HG03354 (cell line): ENCODE data around the gene ANAPC2.

Experiments used
- ATAC-seq: cut with Tn5 transposase; IDR thresholded peaks from one replicate; pipeline ENCODE4 v1.9.1; 2021; ENCODE audit warnings: mild to moderate bottlenecking; ENCODE audit not compliant: unreplicated experiment, poor library complexity, severe bottlenecking

ANAPC2 gene

DNA sequence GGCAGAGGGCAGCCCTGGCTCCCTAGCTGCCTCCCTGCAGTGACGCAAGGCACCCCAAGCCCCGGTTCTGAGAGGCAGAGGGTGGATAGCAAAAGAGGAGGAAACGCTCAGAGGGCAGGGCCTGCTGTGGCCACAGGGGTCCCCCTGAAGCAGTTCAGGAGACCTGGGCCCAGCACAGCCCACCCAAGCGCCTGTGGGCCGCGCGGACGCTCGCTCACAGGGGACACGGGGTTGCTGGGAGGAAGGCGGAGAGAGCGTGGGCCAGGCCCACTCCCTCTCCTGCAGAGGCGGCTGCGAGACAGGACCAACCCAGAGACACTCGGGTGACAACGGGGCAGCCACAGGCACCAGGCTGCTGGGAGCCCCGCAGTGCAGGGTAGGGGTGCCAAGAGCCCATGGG is 8.6 kb downstream of the ANAPC2 start:
- no peak for ATAC-seq

DNA sequence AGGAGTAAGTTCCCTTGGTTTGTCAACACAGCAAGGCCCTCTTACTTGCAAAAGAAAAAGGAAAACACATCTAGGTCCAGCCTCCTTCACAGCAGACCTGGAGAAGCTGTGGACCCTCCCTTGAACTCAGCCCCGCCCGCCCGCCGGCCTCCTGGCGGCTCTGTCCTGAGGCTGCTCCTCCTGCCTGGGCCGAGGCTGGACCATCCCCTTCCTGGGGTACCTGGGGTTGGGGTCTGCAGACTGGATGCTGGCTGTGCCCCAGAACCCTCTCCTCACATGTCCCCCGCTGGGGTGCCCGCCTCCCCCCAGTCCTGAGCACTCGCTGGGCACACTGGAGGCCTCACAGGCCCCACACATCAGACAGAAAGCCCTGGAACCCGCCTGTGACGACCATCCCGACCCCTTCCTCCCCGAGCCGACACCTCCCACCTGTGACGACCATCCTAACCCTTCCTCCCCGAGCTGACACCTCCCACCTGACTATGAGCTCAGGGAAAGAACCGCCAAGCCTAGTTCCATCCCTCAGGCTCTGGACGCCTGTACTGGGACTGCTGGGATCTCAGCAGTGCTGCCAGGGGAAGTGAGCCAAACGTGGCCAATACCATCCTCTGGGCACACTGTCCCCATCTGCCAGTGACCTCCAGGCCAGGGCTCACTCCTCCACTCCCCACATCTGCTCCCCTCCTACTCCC is 9.3 kb downstream of the ANAPC2 start:
- no peak for ATAC-seq

DNA sequence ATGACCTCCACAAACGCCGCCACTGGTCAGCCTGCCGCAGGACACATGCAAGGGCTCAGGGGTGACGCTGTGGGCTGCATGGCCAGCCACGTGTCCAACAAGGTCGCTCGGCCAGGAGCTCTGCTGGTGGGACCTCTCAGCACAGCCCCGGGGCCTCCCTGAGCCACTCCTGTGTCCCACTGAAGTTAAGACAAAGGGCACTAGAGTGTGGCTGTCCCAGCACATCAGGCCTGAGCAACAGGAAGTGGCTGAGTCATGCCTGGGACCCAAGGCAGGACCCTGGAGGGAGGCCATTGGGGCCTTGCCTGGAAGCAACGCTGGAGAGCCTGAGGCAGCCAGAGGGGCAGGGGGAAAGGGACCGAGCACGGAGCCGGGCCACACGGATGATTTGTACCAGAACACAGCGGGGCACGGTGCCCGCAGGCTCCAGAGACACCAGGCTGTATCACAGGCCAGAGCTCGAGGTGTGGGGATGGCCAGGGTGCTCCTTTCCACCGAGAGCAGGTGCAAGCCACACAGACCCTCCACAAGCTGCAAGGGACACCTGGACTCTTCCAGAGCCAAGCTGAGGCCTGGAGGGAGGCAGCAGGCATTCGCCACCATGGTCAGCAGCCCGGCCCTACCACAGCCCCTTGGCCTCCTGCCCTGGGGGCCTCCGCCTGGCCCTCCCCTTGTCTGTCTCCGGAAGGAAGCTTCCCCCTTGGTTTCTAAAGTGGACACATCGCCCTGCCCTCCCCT is 10.0 kb downstream of the ANAPC2 start:
- ATAC-seq = no peak

DNA sequence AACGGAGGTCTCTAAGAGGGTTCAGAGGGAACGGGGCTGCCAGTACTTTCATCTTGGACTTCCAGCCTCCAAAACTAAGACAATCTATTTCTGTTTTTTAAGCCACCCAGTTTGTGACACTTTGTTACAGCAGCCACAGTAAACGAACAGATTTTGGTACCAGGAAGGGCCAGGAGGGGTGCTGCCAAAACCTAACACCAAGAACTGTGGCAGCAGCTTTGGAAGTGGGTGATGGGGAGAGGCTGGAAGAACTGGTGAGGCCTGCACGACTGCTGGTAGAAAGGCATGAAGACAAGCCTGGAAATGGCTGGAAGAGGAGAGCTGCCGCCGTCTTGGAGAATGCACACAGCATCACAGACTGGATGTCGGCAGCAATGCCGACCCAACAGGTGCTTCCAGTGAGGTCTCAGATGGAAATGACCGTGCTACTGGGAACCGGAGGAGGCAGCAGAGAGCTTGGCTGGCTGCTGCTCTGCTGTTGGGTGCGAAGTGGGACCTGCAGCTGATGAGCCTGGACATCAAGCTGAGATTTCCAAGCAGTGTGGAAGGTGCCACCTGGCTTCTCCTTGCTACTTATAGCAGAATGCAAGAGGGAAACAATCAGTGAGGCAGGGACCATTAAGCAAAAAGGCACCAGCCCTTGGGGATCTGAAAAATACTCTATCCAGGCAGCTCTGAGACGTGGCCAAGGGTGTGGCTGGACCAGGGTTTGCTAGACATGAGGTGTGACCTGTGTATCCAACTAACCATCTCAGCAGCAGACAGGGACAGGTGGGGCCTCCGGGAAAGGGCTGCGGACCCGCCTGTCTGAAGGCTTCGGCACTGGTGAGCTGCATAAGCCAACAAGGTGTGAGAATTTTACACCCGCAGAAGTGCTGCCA is 11.8 kb downstream of the ANAPC2 start:
- no peak for ATAC-seq

DNA sequence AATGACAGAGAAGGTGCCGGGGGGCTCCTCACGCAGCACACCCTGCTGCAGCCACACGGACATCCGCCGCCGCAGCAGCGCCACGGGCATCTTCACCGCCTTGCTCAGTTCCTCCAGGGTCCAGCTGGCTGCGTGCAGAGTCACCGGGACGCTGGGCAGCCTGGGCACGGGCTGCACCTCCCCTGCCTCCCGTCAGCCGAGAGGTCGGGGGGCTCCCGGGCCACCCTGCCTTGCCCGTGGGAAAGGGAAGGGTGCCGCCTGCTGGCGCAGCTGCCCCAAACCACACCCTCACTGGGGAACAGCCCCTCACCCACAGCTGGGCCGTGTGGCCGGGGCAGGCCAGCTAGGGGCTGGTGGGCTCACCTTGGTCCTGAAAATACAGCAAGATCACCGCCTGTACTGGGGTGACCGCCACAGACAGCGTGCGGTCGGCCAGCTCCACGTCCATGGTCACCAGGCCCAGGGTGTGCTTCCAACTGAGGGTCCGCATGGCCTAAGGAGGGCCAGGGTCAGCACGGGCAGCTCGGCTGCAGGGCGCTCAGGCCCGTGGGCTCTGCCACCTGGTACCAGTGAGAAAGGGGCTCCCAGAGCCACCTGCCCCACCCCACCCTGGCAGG is 12.9 kb downstream of the ANAPC2 start:
- no peak for ATAC-seq

DNA sequence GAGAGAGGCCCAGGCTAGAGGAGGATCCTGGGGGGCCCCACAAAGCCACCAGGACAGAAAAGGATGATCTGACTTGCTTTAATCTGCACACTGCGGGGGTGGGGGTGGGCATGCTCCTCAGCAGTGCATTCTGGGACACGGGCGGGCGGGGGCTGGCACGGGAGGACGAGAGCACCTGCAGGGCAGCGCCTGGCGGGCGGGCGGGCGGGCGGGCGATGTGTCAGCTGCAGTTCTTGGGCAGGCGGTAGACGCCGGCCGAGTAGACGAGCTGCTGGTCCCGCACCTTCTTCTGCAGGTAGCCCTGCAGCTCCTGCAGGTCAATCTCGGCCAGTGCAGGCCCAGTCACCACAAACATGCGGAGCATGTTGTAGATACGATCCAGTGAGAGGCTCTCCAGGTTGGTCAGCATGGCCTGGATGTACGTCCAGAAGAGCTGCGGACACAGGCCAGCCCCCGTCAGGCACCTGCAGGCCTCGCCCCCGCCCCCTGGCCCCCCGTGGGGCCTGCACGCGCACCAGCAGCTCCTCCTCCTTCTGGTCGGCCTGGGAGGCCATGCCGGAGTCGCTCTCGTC is 13.6 kb downstream of the ANAPC2 start:
- ATAC-seq = no peak

DNA sequence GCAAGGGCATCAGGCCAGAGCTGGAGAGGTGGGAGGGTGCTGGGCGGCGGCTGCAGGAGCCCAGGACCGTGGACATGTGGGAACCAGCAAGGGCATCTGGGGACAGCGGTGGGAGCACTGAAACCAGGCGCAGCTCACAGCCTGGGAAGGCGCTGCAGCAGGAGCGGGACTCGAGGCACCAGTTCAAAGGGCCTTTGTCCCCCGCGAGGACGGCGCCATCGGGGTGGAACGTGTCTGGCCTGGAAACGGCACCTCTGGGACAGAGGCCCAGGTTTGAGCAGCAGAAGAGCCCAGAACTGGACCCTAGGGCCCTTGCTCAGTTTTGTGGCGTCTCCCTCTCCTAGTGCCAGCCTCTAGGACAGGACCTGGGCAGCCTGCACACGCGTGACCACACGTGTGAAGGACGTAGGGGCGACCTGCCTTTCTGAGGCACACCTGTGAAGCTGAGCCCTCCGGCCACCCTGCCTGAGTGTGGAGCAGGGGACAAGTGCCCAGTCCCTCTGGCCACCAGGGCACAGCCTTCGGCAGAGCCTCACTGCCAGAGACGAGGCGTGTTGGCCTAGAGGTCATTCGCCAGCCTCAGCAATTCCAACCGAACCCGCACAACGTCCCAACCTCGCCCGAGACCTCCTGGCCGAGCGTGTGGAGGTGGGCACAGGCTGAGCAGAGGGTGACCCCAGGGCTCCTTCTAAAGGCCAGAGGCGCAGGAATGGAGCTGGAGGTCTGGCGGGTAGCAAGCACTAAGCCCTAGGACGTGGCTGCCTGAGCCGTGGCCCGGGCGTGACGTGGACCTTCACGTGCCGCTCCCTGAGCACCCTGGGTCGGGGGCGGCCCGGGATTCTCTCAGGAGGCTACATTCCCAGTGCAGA is 14.3 kb downstream of the ANAPC2 start:
- no peak for ATAC-seq

DNA sequence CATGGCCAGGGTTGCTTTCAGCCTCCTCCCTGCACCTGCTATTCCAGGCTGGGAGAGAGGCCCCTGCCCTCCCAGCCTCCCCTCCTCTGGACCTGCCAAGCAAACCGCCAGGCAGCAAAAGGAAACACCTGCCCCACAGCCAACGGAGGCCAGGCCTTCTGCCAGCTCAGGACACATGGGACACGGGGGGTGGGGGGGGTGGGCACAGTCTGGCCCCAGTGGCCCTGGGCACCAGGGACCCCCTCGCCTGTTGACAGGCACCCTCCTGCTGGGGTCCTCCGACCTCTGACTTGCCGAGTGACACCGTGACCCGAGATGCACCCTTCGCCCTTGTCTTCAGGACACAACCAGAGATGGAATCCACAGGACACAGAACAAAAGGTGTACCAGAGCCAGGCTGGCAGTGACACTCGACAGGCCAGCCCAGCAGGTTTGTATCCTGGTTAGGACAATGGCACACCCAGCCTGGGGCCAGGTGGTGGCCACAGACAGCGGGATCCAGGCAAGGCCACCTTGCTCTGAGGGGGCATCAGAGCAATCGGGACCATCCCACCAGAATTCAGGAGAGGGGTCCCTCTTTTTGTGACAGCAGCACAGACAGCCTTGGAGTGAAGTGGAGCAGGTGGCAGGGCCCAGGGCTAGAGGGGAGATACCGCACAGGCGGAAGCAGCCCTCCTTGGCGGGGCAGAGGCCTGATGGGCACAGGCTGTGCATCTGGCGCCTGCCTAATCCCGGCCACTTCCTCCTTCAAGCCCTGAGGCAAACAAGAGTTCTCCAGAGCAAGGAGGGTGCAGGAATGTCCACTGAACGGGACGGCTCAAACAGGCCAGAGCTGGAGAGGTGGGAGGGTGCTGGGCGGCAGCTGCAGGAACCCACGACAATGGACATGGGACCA is 15.2 kb downstream of the ANAPC2 start:
- ATAC-seq = no peak

DNA sequence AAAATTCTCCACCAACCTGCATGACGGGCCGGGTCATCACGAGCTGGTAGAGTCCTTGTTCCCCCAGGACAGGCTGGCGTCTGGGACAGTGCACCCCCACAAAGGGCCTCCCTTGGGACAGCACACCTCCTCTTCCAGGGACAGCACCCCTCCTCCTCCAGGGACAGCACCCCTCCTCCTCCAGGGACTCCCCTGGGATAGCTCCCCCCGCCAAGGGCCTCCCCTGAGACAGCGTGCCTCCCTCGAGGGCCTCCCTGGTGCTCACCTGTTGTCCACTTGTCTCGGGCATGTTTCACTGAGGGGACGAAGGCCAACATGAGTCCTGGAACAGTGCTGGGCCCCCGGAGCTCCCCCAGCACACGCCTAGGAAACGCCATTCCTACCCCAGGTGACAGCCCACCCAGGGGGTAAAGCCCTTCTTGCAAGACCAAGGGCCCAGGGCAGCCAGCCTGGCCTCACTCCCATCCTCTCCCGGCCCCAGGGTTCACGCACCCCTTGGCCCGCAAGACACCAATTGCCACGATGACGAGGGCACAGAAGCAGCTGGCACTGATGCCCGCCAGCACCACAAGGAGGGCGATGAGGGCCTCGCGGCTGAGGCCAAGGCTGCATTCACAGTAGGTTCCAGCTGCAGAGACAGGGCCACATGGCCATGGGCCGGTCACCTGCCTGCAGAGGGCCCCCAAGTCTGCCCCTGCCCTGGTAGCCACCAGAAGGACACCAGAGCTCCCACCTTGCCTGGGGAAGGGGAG is 17.0 kb downstream of the ANAPC2 start:
- no peak for ATAC-seq

DNA sequence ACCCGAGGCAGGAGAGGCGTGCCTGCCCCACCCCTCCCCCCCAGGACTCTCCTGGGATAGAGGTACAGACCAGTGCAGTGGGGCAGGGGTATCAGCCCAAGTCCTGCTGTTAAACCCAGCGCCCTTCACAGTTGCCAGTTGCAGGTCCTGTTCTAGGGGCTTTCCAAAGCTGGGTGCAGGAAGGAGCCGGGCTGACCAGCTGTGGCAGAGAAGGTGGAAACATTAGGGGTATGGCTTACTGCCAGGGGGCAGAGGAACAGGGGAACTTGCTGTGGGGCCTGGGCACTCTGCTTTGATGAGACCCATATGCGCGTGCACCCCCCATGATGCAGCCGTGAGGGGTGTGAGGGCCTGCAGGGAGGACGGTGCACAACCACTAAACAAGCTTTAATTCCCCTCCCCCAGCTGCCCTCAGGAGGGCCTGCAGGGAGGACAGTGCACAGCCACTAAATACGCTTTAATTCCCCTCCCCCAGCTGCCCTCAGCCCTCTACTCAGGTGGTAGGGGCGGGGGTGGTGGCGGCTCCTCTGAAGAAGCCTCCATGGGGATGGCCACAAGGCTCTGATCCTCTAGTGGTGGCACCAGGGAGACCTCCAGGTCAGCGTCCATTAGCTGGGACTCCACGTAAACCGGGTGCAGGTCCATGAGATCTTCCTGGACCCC is 17.7 kb downstream of the ANAPC2 start:
- no peak for ATAC-seq

DNA sequence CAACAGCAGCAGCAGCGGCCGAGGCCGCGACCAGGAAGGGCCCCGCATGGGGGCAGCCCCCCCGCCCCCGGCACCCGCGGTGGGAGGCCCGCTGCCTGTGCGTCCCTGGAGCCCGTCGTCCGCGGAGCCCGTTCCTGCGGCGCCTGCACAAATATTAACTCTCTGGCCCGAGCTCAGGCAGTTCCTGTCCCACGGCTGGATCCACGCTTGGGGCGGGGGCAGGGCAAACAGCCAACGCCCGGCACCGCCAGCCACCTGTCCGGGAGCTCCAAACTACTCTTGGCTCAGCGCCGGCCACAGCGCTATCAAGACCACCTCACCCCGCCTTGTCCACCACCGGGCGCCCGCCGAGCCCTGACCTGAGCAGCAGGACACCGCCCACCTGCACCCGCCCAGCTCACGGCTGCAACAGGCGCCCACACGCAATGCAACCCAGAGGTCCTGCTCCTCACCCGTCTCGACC is 18.4 kb downstream of the ANAPC2 start, which contains the start of gene LRRC26:
Gene LRRC26, minus strand, starts transcription at position 156 of the 463 bp plus-strand sequence. Its CDS starts 108 bp downstream, at position 48.
- ATAC-seq = no peak

DNA sequence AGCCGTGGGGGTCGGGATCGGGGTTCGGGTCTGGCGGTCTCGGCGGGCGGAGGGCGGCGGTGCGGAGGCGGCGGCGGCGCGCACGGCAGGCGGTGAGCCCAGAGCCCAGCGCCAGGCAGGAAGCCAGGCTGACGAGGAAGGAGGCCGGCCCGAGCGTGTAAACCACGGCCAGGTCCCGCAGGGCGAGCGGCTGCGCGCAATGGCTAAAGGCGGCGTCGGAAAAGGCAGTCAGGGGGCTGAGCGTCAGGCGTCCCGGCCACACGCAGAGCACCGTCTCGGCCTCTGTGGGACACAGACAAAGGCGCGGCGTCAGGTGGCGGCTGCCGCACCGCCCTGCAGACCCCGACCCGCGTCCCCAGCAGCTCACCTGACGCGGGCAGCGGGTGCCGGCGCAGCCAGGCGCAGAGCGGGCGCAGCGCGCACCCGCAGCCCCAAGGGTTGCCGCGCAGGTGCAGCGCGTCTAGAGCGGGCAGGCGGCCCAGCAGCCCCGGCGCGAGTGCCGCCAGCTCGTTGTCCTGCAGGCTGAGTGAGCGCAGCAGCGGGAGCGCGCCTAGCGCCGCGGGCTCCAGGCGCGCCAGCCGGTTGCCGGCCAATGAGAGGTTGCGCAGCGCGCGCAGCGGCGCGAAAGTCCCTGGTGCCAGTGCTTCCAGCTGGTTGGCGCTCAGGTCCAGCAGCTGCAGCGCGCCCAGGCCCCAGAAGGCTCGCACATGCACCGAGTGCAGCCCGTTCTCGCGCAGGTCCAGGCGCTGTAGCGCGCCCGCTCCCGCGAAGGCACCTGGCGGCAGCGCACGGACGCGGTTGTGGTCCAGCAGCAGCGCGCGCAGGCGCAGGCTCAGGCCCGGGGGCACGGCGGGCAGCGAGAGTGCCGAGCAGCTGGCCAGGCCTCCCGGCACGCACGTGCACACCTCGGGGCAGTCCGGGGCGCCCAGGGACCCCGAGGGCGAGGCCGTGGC is 19.2 kb downstream of the ANAPC2 start:
- ATAC-seq = no peak

DNA sequence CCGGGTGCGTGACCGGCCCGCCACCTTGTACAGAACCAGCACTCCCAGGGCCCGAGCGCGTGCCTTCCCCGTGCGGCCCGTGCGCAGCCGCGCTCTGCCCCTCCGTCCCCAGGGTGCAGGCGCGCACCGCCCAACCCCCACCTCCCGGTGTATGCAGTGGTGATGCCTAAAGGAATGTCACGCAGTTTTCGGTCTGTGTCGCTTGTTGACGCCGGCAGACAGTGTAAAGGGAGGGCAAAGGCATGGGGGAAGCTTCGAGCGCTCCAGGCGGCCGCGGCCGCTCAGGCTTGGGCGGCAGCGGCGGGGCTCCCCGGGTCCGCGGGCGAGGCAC is 19.8 kb downstream of the ANAPC2 start:
- no peak for ATAC-seq

DNA sequence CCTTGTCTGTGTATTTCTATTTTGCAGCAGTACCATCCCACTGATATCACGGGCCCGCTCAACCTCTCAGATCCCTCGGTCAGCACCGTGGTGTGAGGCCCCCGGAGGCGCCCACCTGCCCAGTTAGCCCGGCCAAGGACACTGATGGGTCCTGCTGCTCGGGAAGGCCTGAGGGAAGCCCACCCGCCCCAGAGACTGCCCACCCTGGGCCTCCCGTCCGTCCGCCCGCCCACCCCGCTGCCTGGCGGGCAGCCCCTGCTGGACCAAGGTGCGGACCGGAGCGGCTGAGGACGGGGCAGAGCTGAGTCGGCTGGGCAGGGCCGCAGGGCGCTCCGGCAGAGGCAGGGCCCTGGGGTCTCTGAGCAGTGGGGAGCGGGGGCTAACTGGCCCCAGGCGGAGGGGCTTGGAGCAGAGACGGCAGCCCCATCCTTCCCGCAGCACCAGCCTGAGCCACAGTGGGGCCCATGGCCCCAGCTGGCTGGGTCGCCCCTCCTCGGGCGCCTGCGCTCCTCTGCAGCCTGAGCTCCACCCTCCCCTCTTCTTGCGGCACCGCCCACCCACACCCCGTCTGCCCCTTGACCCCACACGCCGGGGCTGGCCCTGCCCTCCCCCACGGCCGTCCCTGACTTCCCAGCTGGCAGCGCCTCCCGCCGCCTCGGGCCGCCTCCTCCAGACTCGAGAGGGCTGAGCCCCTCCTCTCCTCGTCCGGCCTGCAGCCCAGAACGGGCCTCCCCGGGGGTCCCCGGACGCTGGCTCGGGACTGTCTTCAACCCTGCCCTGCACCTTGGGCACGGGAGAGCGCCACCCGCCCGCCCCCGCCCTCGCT is 20.4 kb downstream of the ANAPC2 start:
- no peak for ATAC-seq

DNA sequence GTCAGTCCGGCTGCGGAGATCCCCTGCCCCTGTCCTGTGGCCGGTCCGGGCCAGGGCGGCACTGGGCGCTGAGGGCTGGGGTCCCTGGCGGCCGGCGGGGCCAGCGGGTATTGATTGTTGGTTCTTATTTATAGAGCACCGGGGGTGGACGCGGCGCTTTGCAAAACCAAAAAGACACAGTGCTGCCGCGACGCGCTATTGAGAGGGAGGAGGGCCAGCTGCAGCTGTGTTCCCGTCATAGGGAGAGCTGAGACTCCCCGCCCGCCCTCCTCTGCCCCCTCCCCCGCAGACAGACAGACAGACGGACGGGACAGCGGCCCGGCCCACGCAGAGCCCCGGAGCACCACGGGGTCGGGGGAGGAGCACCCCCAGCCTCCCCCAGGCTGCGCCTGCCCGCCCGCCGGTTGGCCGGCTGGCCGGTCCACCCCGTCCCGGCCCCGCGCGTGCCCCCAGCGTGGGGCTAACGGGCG is 21.0 kb downstream of the ANAPC2 start:
- no peak for ATAC-seq
